Progenitor cell of endocrine pancreas (in vitro differentiated cells): Measurements from ENCODE around the gene HMGCLL1. TPM values are rescaled to one million over a fixed set of nuclear protein-coding genes. Genes with fewer than 3 reads are reported as not detected.

Source experiments
- DNase-seq: peaks from one replicate; pipeline ENCODE4 v3.0.0; 2021; ENCODE audit warnings: low spot score; ENCODE audit not compliant: unreplicated experiment
- H3K27ac Mint-ChIP-seq: 2 replicates; pipeline ENCODE4 v1.8.0; 2021; ENCODE audit warnings: mild to moderate bottlenecking, moderate library complexity, mixed read lengths
- H3K27me3 Mint-ChIP-seq: 2 replicates; pipeline ENCODE4 v1.8.0; 2021; ENCODE audit warnings: mixed read lengths
- H3K36me3 Mint-ChIP-seq: 2 replicates; pipeline ENCODE4 v1.8.0; 2022; ENCODE audit warnings: mixed read lengths; ENCODE audit not compliant: insufficient read depth
- H3K4me1 Mint-ChIP-seq: 2 replicates; pipeline ENCODE4 v1.8.0; 2021; ENCODE audit warnings: low read depth, mixed read lengths
- H3K4me3 Mint-ChIP-seq: 2 replicates; pipeline ENCODE4 v1.8.0; 2021; ENCODE audit warnings: low read depth, mild to moderate bottlenecking, moderate library complexity, mixed read lengths
- H3K9me3 Mint-ChIP-seq: 2 replicates; pipeline ENCODE4 v1.8.0; 2021; ENCODE audit warnings: low read depth, mixed read lengths
- CTCF ChIP-seq: fragments of 200-600 bp; sonication (generic); IDR thresholded peaks from one replicate; pipeline ENCODE4 v1.5.0; 2021; ENCODE audit warnings: antibody characterized with exemption, mild to moderate bottlenecking; ENCODE audit not compliant: unreplicated experiment
- total RNA-seq: library from RNA; stranded (reverse); gene quantifications from 2 replicates; pipeline ENCODE4 v1.2.1, GENCODE V29; 2021

Gene HMGCLL1
- total RNA-seq, 1 donor from 2014 or later: 0.96 TPM

- H3K9me3 Mint-ChIP-seq: peaks cover 8% of the 10 kb centered on the region
- no peak overlapping the region for H3K4me3 Mint-ChIP-seq
- DNase-seq: no peak
- no peak overlapping the region for H3K27ac Mint-ChIP-seq
- no peak for TF ChIP-seq CTCF
- H3K36me3 Mint-ChIP-seq: peaks cover 1% of the 10 kb centered on the region
- H3K4me1 Mint-ChIP-seq: no peaks in the 10 kb centered on the region
- H3K27me3 Mint-ChIP-seq: no peaks in the 10 kb centered on the region
These were observed 9.4 kb downstream of the HMGCLL1 start for GRCh38 chr6:55569638-55570037.

- no peak for TF ChIP-seq CTCF
- H3K27ac Mint-ChIP-seq: no peak overlapping the region
- H3K9me3 Mint-ChIP-seq: peaks cover 8% of the 10 kb centered on the region
- H3K36me3 Mint-ChIP-seq: peaks cover 1% of the 10 kb centered on the region
- DNase-seq: no peak
- H3K4me1 Mint-ChIP-seq: no peaks in the 10 kb centered on the region
- no peak overlapping the region for H3K4me3 Mint-ChIP-seq
- H3K27me3 Mint-ChIP-seq: no peaks in the 10 kb centered on the region
These were observed 10.1 kb downstream of the HMGCLL1 start for GRCh38 chr6:55568808-55569439.

- no peaks in the 10 kb centered on the region for H3K4me1 Mint-ChIP-seq
- H3K9me3 Mint-ChIP-seq: no peaks in the 10 kb centered on the region
- TF ChIP-seq CTCF: no peak
- H3K4me3 Mint-ChIP-seq: no peak overlapping the region
- DNase-seq: no peak
- no peak overlapping the region for H3K27ac Mint-ChIP-seq
- no peaks in the 10 kb centered on the region for H3K36me3 Mint-ChIP-seq
- no peaks in the 10 kb centered on the region for H3K27me3 Mint-ChIP-seq
These were observed 11.4 kb downstream of the HMGCLL1 start for GRCh38 chr6:55567558-55567957.

- Mint-ChIP-seq H3K27ac (no peak overlapping the region), H3K4me1 (no peaks in the 10 kb centered on the region), H3K9me3 (no peaks in the 10 kb centered on the region), H3K27me3 (no peaks in the 10 kb centered on the region), H3K36me3 (no peaks in the 10 kb centered on the region), H3K4me3 (no peak overlapping the region)
- no peak for DNase-seq
- no peak for TF ChIP-seq CTCF
These were observed 12.8 kb downstream of the HMGCLL1 start for GRCh38 chr6:55566036-55566710.

GRCh38 chr6:55562318-55562717, 16.7 kb downstream of the HMGCLL1 start:
- TF ChIP-seq CTCF: no peak
- H3K4me3 Mint-ChIP-seq: no peak overlapping the region
- no peaks in the 10 kb centered on the region for H3K36me3 Mint-ChIP-seq
- no peak for DNase-seq
- H3K4me1 Mint-ChIP-seq: no peaks in the 10 kb centered on the region
- H3K9me3 Mint-ChIP-seq: no peaks in the 10 kb centered on the region
- H3K27me3 Mint-ChIP-seq: peaks cover 6% of the 10 kb centered on the region
- no peak overlapping the region for H3K27ac Mint-ChIP-seq
